PFSK-1 (cell line): Measurements from ENCODE around the gene SERPINI2.

Experiments used
- FOXP2 ChIP-seq: optimal IDR thresholded peaks from 2 replicates; pipeline ENCODE3; 2011; ENCODE audit warnings: borderline replicate concordance, control low read depth, inconsistent platforms; ENCODE audit not compliant: insufficient read depth; ENCODE audit errors: extremely low read length, extremely low read depth
- POLR2AphosphoS5 ChIP-seq: IDR thresholded peaks from 2 replicates; pipeline ENCODE4 v1.6.1; 2012; ENCODE audit warnings: low read depth, mild to moderate bottlenecking, control low read depth, low read length, moderate library complexity
- SIN3A ChIP-seq: IDR thresholded peaks from 2 replicates; pipeline ENCODE4 v1.6.1; 2012; ENCODE audit warnings: mild to moderate bottlenecking, low read length, moderate library complexity, borderline replicate concordance; ENCODE audit not compliant: insufficient read depth
- TAF1 ChIP-seq: IDR thresholded peaks from 2 replicates; pipeline ENCODE4 v1.6.1; 2012; ENCODE audit warnings: low read length, control low read depth, borderline replicate concordance; ENCODE audit not compliant: insufficient read depth
- TF ChIP-seq, protein P1 (sequence below), 2 experiments: IDR thresholded peaks; 2 replicates each; pipeline versions ENCODE4 v1.6.1 to v1.8.0; 2011 to 2012; ENCODE audit warnings: low read depth in 2 of 2, low read length in 2 of 2, control low read depth in 1 of 2, inconsistent platforms in 1 of 2, mild to moderate bottlenecking in 1 of 2, moderate library complexity in 1 of 2; ENCODE audit not compliant: insufficient read depth in 1 of 2

Gene SERPINI2

DNA sequence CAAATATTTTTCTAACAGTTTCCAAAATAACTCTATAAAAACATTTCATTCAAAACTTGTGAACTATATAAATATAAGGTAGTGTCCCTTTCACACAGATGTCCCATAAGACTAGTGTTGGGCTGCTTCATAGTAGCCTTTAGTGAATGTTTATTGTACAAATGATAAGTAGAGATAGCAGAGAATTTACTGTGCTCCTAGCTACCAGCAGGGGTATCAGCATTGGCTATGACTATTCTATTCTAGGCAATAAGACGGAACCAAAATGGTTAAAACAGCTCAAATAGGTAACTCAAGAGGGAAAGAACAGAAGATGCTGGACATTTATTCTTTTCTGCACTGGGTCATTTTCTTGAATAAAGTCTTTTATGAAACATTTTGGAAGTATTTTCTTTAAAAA is 22.6 kb downstream of the SERPINI2 start:
- TF ChIP-seq, protein P1, sequence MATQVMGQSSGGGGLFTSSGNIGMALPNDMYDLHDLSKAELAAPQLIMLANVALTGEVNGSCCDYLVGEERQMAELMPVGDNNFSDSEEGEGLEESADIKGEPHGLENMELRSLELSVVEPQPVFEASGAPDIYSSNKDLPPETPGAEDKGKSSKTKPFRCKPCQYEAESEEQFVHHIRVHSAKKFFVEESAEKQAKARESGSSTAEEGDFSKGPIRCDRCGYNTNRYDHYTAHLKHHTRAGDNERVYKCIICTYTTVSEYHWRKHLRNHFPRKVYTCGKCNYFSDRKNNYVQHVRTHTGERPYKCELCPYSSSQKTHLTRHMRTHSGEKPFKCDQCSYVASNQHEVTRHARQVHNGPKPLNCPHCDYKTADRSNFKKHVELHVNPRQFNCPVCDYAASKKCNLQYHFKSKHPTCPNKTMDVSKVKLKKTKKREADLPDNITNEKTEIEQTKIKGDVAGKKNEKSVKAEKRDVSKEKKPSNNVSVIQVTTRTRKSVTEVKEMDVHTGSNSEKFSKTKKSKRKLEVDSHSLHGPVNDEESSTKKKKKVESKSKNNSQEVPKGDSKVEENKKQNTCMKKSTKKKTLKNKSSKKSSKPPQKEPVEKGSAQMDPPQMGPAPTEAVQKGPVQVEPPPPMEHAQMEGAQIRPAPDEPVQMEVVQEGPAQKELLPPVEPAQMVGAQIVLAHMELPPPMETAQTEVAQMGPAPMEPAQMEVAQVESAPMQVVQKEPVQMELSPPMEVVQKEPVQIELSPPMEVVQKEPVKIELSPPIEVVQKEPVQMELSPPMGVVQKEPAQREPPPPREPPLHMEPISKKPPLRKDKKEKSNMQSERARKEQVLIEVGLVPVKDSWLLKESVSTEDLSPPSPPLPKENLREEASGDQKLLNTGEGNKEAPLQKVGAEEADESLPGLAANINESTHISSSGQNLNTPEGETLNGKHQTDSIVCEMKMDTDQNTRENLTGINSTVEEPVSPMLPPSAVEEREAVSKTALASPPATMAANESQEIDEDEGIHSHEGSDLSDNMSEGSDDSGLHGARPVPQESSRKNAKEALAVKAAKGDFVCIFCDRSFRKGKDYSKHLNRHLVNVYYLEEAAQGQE (IDR thresholded peaks at IDR 0.05; ENCODE audit: insufficient read depth in 1 of 2, low read depth in 2 of 2, low read length in 2 of 2), result no peak
- TF ChIP-seq SIN3A (no peak), TAF1 (no peak)

DNA sequence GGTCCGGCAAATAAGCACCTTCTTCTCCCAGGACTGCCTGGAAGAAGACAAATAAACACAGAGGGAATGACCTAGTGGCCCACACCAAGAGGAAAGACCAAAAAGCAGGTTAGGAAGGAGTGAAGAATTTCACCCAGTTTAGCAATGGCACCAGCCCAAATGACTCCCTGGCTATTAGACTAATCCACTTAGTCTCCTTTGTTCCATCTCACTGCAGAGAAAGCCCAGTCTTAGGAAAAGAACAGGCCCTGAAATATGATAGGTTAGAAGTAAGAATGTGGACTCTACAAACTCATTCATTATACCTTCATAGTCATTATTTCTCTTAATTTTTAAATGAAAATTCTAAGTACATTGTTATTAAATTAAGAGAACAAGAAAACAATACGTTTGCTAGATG is 23.2 kb downstream of the SERPINI2 start:
- TF ChIP-seq, protein P1 (IDR thresholded peaks at IDR 0.05; ENCODE audit: insufficient read depth in 1 of 2, low read depth in 2 of 2, low read length in 2 of 2), result no peak
- TF ChIP-seq SIN3A (no peak), TAF1 (no peak), POLR2AphosphoS5 (no peak), FOXP2 (no peak)

DNA sequence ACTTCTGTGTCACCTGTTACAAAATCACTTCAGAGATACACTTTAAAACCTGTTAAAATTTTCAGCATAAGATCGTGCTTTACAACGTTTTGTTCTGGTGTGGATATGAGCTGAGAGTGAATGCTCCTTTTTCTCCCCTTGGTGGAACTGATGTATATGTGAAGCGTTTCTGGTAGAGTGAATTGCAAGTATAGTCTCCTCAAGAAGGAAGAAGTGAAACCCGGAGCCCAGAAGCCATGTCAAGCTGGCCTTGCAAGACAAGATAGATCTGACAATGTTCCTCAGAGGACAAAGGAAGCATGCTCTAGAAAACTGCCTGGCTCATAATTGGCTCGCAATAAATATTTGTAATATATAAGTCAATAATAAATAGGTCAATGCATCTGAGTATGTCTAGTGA is 23.6 kb downstream of the SERPINI2 start:
- TF ChIP-seq, protein P1 (IDR thresholded peaks at IDR 0.05; ENCODE audit: insufficient read depth in 1 of 2, low read depth in 2 of 2, low read length in 2 of 2), result no peak
- TF ChIP-seq POLR2AphosphoS5 (no peak), SIN3A (no peak), FOXP2 (no peak), TAF1 (no peak)

DNA sequence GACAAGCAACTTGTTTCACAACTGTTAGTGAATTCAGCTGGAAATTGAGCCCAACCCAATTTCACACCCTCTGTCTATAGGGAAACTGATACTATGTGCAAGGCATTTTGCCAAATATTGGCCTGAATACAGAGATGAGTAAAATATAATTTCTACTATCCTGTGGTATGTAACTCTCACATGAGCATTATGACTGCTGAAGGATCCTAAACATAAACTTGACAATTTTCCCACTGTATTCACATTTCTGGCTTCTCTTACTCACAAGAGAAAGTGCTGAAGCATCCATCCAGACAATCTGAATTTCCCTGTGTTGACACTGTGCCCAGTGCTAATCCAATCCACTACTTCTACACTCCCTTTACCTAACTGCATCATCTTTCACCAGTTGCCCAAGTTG is 28.4 kb downstream of the SERPINI2 start:
- TF ChIP-seq FOXP2 (no peak), POLR2AphosphoS5 (no peak), TAF1 (no peak), SIN3A (no peak)
- TF ChIP-seq, protein P1 (IDR thresholded peaks at IDR 0.05; ENCODE audit: insufficient read depth in 1 of 2, low read depth in 2 of 2, low read length in 2 of 2), result no peak

DNA sequence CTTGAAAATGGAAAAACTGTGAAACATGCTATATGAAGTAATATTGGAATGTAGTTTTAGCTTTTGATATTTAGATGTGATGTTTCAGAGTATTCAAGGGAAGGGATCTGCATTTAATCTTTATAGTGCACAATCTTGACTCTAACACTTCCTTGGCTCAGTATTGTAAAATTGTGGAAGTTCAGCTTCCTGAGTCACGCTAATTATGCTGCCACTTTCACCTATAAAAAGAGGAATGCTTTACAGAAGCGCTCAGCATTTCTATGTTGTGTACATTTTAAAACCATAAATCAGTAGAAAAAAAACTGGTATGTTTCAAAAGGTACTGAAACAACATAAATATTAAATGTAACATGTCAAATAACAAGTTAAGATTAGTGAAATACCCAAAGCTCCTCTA is 32.6 kb downstream of the SERPINI2 start:
- no peak for TF ChIP-seq SIN3A
- no peak for TF ChIP-seq POLR2AphosphoS5
- TF ChIP-seq, protein P1 (IDR thresholded peaks at IDR 0.05; ENCODE audit: insufficient read depth in 1 of 2, low read depth in 2 of 2, low read length in 2 of 2), result no peak
- TF ChIP-seq FOXP2, result no peak
- no peak for TF ChIP-seq TAF1
